Spinal cord (tissue), 10 donors: ENCODE results near the gene DYNC1LI1. TPM values are rescaled to one million over a fixed set of nuclear protein-coding genes. Genes with fewer than 3 reads are reported as not detected.

Experiments
- DNase-seq, 6 donors: peaks; one replicate each; pipeline versions ENCODE4 v3.0.0 to v3.0.0-alpha.2; 2013 to 2015; ENCODE audit warnings: low spot score in 6 of 6, low read depth in 4 of 6
- H3K27ac ChIP-seq: one replicate; pipeline ENCODE4 v1.5.1; 2013; ENCODE audit warnings: low read depth, low read length, control low read depth
- H3K27me3 ChIP-seq: one replicate; pipeline ENCODE4 v1.6.1; 2013; ENCODE audit warnings: low read length; ENCODE audit not compliant: control insufficient read depth, insufficient read depth
- H3K36me3 ChIP-seq: one replicate; pipeline ENCODE4 v1.6.1; 2013; ENCODE audit warnings: low read length; ENCODE audit not compliant: control insufficient read depth, insufficient read depth
- H3K4me1 ChIP-seq: one replicate; pipeline ENCODE4 v1.6.1; 2013; ENCODE audit warnings: low read length; ENCODE audit not compliant: control insufficient read depth, insufficient read depth
- H3K4me3 ChIP-seq: one replicate; pipeline ENCODE4 v1.5.1; 2013; ENCODE audit warnings: low read depth, low read length, control low read depth
- H3K9me3 ChIP-seq: one replicate; pipeline ENCODE4 v1.6.1; 2013; ENCODE audit warnings: low read length; ENCODE audit not compliant: control insufficient read depth, insufficient read depth
- WGBS: methylation state at CpG from one replicate; pipeline ENCODE4 v1.1.5; 2013; ENCODE audit warnings: missing lambda C conversion rate; ENCODE audit not compliant: insufficient coverage; 5-methylcytosine and 5-hydroxymethylcytosine counted together
- polyA plus RNA-seq, 2 donors: library from polyadenylated mRNA; unstranded; fragments of 120-200 nt; gene quantifications; one replicate each; pipeline ENCODE4 v1.2.1, GENCODE V29; 2013; ENCODE audit not compliant: insufficient read length in 2 of 2
- total RNA-seq, 2 donors: library from RNA; depleted of rRNA in 1 of 2; stranded (reverse); fragments of 120-200 nt in 1 of 2; fragments of >200 nt in 1 of 2; gene quantifications; one replicate each; pipeline versions ENCODE4 v1.2.3 to v1.2.4, GENCODE V29; 2013 to 2014
- donor health status: healthy.

Gene DYNC1LI1
- total and polyA plus RNA-seq, 4 donors = 40.7 to 78.1 (median 62.0) TPM

- Histone ChIP-seq H3K27ac (no peak overlapping the region), H3K9me3 (no peaks in the 10 kb centered on the region), H3K4me1 (peaks cover 7% of the 10 kb centered on the region), H3K36me3 (no peaks in the 10 kb centered on the region), H3K4me3 (no peak overlapping the region), H3K27me3 (no peaks in the 10 kb centered on the region)
- no peak for DNase-seq
- no CpG with 5 or more reads among the region's 2 CpGs for WGBS
These were observed 70.4 kb downstream of the DYNC1LI1 start for GRCh38 chr3:32500231-32500630.

DNA sequence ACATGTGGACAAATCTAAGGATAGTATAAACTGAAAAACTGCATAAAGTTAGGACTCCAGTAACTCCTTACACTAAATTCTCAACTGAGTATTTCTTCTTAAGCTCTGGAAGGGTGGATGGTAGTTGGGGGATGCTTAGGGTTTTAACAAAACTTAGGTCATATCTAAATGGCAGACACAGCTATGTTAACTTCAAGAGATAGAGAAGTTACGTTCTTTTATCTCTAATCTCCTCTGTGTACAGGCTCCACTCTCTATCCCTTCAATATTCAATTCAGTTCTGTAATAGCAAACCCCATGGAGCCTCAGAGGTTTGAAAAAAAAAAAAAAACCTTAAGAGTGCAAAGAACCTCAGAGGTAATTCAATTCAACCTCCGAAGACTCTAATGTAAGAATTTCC is 71.1 kb downstream of the DYNC1LI1 start:
- H3K27ac ChIP-seq = no peak overlapping the region
- H3K27me3 ChIP-seq = no peaks in the 10 kb centered on the region
- 100% methylated on average over 1 of the region's 2 CpGs for WGBS
- no peak for DNase-seq
- H3K4me3 ChIP-seq = no peak overlapping the region
- H3K9me3 ChIP-seq = no peaks in the 10 kb centered on the region
- H3K36me3 ChIP-seq = no peaks in the 10 kb centered on the region
- peaks cover 7% of the 10 kb centered on the region for H3K4me1 ChIP-seq

DNA sequence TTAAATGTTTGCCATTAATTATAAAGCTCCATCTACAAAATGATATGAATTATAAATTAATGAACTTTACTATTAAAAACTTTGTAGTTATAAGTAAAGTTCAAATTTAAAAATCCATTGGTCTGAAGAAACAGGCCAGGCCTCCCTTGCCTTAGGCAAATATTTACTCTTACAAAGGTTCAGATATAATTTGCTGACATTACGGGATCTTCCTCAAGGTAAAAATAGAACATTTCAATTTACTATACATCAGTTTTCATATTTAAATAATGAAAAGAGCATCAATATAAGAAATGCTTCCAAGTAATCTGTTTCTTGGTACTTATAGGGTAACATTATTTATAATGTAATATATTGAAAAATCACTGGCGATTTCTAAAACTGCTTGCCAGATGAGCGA is 71.7 kb downstream of the DYNC1LI1 start:
- Histone ChIP-seq H3K27ac (no peak overlapping the region), H3K4me1 (peaks cover 7% of the 10 kb centered on the region), H3K27me3 (no peaks in the 10 kb centered on the region), H3K36me3 (no peaks in the 10 kb centered on the region), H3K4me3 (no peak overlapping the region), H3K9me3 (no peaks in the 10 kb centered on the region)
- WGBS = 94% methylated on average over 2 of the region's 3 CpGs
- no peak for DNase-seq

DNA sequence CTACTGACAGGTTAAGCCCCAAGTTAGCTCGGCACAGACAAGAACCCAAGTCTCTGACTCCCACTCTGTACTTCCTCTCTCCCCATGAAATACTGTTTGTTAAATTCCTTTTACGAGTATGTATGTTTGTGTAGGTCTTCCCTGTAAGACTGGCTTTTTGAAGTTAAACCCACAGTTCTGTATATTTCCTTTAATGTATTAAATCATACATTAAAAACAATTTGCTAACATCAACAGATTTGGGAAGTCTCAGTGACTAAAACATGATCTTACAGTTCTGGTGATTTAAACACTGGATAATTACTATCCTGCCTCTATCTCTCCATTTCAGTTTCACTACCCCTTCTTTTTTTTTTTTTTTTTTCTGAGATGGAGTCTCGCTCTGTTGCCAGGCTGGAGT is 72.4 kb downstream of the DYNC1LI1 start:
- Histone ChIP-seq H3K36me3 (no peaks in the 10 kb centered on the region), H3K9me3 (no peaks in the 10 kb centered on the region), H3K4me1 (peaks cover 7% of the 10 kb centered on the region), H3K27ac (no peak overlapping the region), H3K27me3 (no peaks in the 10 kb centered on the region), H3K4me3 (no peak overlapping the region)
- WGBS = no CpG with 5 or more reads among the region's 3 CpGs
- DNase-seq = no peak

DNA sequence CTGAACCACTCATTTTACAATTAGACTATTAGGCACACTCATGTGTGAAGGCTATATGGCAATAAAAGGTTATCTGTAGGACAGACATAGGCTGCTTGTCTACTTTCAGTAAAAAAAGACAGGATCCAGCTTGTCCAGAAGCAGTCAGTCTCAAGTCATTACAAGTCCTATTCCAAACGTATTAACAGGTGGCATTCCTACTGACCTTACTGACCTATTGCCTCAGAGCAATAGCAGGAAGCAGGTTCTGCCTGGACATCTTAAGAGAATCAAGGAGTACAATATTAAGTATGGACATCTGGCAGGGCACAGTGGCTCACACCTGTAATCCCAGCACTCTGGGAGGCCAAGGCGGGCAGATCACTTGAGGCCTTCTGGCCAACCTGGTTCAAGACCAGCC is 75.0 kb downstream of the DYNC1LI1 start:
- no peak overlapping the region for H3K4me3 ChIP-seq
- H3K27ac ChIP-seq = no peak overlapping the region
- WGBS = 83% methylated on average over 1 of the region's 2 CpGs
- no peaks in the 10 kb centered on the region for H3K36me3 ChIP-seq
- H3K27me3 ChIP-seq = no peaks in the 10 kb centered on the region
- no peaks in the 10 kb centered on the region for H3K9me3 ChIP-seq
- H3K4me1 ChIP-seq = peaks cover under 1% of the 10 kb centered on the region
- no peak for DNase-seq

GRCh38 chr3:32495085-32495484 is 75.6 kb downstream of the DYNC1LI1 start:
- no peaks in the 10 kb centered on the region for H3K4me1 ChIP-seq
- H3K36me3 ChIP-seq = no peaks in the 10 kb centered on the region
- DNase-seq = no peak
- H3K9me3 ChIP-seq = no peaks in the 10 kb centered on the region
- H3K27ac ChIP-seq = no peak overlapping the region
- no peaks in the 10 kb centered on the region for H3K27me3 ChIP-seq
- H3K4me3 ChIP-seq = no peak overlapping the region

DNA sequence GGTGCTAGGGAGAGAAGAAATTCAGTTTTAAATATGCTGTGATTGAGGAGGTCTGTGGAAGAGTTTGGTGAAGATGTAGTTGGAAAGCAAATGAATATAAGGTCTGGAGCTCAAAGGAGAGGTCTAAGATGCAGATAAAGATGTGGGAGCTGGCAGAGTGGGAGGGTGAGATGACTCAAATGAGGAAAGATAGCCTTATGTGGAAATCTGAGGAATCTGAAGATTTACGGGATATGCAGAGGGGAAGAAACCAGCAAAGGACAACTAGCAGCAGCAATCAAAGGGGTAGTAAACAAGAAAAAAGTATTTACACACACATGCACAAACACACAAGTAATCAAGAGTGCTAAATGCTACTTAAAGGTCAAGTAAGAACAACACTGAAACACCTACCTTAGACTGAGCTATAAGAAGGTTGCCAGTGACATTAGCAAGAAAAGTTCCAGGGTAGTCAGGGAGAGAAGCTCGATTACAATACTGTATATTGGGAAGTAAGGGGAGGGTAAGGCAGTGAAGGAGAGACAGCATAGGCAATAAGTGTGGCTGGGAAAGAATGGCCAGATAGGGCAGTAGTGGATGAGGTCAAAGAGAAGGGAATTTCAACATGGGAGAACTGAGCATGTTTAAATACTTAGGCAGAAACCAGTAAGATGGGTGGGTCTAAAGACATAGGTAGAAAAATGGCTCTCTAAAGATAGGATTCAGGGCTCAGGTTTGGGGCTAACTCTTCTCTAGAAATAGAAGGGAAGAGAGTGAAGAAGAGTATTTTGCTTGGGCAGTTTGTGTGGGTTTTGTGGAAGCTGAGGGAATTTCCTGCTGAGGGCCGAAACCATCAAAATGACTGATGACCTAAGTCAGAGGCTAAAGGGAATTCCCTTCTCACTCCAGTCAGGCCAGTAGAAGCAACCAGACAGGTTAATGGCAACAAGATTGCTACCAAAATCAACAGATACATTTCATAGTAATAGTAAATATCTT is 76.9 kb downstream of the DYNC1LI1 start:
- Histone ChIP-seq H3K4me1 (no peaks in the 10 kb centered on the region), H3K27ac (no peak overlapping the region), H3K36me3 (no peaks in the 10 kb centered on the region), H3K9me3 (no peaks in the 10 kb centered on the region), H3K27me3 (no peaks in the 10 kb centered on the region), H3K4me3 (no peak overlapping the region)
- 78% methylated on average over 1 of the region's 3 CpGs for WGBS
- DNase-seq = no peak

- H3K9me3 ChIP-seq = no peaks in the 10 kb centered on the region
- no peak overlapping the region for H3K4me3 ChIP-seq
- no CpG with 5 or more reads among the region's 3 CpGs for WGBS
- H3K4me1 ChIP-seq = no peaks in the 10 kb centered on the region
- no peaks in the 10 kb centered on the region for H3K36me3 ChIP-seq
- H3K27me3 ChIP-seq = no peaks in the 10 kb centered on the region
- DNase-seq = no peak
- H3K27ac ChIP-seq = no peak overlapping the region
These were observed 77.8 kb downstream of the DYNC1LI1 start for GRCh38 chr3:32492684-32493436.

GRCh38 chr3:32488474-32489008 is 82.1 kb downstream of the DYNC1LI1 start:
- H3K36me3 ChIP-seq = peaks cover 2% of the 10 kb centered on the region
- no peak for DNase-seq
- WGBS = no CpG with 5 or more reads among the region's 3 CpGs
- H3K27ac ChIP-seq = no peak overlapping the region
- no peaks in the 10 kb centered on the region for H3K4me1 ChIP-seq
- no peaks in the 10 kb centered on the region for H3K9me3 ChIP-seq
- H3K27me3 ChIP-seq = no peaks in the 10 kb centered on the region
- no peak overlapping the region for H3K4me3 ChIP-seq
